ENCODE measurements around the gene LOXL1. TPM values are rescaled to one million over a fixed set of nuclear protein-coding genes. Genes with fewer than 3 reads are reported as not detected.
"Not testable (repeated sequence)": the region's sequence is repeated elsewhere in the genome, so short reads cannot be mapped to it uniquely, and the experiment has no call there.

The LOXL1 gene
- total RNA-seq, 1 donor from 2014 or later: 129 TPM

GRCh38 chr15:73973683-73974200, 47.5 kb downstream of the LOXL1 start:
- DNase-seq (ENCODE audit: low read depth): not testable (repeated sequence)

GRCh38 chr15:73975440-73976125, 49.3 kb downstream of the LOXL1 start:
- peak; percentile 52 for DNase-seq (ENCODE audit: low read depth)

GRCh38 chr15:73978896-73979295, 52.6 kb downstream of the LOXL1 start:
- no peak for DNase-seq (ENCODE audit: low read depth)

DNA sequence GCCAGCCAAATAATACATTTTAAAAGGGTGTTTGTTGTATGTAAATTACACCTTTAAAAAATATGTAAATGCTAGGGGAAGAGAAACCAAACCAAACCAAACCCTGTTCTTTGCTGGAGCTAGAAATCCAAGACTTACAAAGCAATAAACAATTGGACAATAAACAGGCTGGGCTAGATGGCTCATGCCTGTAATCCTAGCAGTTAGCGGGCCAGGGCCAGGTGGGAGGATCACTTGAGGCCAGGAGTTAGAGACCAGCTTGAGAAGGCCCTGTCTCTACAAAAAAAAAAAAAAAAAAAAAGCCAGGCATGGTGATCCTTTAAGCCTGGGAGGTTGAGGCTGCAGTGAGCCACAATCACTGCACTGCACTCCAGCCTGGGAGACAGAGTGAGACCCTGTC, 53.4 kb downstream of the LOXL1 start:
- no peak for DNase-seq (ENCODE audit: low read depth)

- no peak for DNase-seq (ENCODE audit: low read depth)
Observed at GRCh38 chr15:73981761-73982221, 55.5 kb downstream of the LOXL1 start.

- DNase-seq (ENCODE audit: low read depth): peak; percentile 96
Observed at GRCh38 chr15:73982222-73982962, 56.1 kb downstream of the LOXL1 start.

- DNase-seq (ENCODE audit: low read depth): peak; percentile 85
Observed at GRCh38 chr15:73983211-73983727, 57.0 kb downstream of the LOXL1 start.

DNA sequence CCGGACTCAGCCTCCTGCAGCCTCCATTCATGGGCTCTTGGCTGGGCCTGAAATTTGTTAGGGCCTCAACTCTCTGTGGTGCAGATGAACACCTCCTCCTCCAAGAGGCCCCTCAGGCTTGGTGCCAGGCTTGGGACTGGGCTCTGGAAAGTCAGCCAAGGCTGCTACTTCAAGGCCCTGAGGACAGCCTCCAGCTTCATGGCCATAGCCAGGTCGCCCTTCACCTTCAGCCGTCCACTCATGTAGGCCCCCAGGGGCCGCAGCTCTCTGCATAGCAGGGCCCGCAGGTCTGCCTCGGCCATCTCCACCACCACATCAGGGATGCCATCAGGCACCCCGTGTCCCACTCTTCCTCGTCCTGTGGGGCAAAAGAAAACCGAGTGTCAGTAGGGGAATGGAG, 57.5 kb downstream of the LOXL1 start:
- DNase-seq (ENCODE audit: low read depth): no peak

- DNase-seq (ENCODE audit: low read depth): no peak
Observed at GRCh38 chr15:73984208-73984979, 58.1 kb downstream of the LOXL1 start.

GRCh38 chr15:73985101-73985873, 59.0 kb downstream of the LOXL1 start:
- peak; percentile 86 for DNase-seq (ENCODE audit: low read depth)

GRCh38 chr15:73986055-73986775, 60.0 kb downstream of the LOXL1 start:
- no peak for DNase-seq (ENCODE audit: low read depth)

DNA sequence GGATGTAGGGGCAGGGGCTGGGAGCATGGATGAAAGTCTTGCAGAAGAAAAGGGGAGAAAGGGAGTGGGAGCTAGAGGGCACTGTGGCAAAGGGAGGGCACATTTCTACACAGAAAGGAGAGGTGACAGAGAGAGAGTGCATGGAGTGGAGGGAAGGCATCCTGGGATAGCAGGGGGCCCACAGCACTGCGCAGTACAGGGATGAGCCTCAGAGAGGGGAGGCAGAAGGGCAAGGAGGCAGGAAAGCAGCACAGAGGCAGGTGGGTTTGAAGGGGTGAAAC, 60.5 kb downstream of the LOXL1 start:
- no peak for DNase-seq (ENCODE audit: low read depth)

- no peak for DNase-seq (ENCODE audit: low read depth)
Observed at GRCh38 chr15:73987250-73987649, 61.0 kb downstream of the LOXL1 start.

- DNase-seq (ENCODE audit: low read depth): peak; percentile 67
Observed at GRCh38 chr15:73987681-73988444, 61.6 kb downstream of the LOXL1 start.

DNA sequence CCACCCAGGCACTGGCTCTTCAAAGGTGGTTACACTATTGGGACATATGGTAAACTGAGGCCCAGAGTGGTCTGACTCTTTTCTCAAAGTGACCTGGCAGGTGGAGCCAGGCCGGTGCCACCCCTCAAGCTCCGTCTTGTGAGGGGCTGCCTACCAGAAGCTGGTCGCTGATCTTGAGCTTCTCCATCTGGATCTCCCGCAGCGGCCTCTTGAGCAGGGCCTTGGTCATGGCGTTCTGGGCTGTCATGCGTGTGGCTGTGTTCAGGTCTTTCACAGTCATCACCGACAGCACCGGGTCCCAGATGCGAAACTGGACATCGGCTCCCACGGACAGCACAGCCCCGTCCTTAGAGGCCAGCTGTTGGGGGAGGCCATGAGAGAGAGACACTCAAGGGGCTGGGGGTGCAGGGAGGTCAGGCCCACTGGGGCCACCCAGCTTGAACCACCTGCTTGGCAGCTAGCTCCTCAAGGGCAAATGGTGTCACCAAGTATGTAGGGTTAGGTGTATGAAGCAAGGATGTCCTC, 62.2 kb downstream of the LOXL1 start:
- no peak for DNase-seq (ENCODE audit: low read depth)

DNA sequence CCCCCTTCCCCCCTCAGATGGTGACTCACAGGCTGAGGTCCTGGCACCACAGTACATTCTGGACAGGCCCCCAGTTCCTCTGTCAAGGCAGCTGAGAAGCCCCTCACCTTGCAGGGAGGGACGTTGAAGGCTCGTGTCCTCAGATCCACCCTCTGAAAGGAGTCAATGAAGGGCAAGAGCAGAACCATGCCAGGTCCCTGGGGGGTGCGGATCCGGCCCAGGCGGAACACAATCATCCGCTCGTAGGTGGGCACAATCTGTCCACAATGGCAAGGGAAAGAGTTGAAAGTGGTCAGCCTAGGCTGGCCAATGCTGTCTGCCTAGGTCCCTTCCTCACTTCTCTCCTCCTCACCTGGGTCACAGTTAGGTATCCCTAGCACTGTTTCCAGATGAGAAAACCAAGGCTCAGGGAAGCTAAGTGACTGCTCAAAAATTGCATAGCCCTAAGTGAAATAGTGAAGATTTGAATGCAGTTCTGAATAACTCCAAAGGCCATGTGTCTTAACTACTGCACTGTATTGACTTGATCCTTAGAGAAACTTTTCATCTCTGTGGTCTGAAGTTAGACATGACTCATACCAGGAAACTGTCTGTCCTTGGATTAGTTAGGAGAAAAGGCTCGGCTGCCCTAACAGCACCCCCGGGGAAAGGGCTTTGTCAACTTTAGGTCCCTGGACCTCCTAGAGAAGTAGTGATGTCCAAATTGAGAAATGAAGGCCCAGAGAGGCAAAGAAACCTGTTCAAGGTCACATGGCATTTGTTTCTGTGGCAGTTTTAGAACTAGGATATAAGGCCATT, 62.9 kb downstream of the LOXL1 start:
- peak; percentile 76 for DNase-seq (ENCODE audit: low read depth)

DNA sequence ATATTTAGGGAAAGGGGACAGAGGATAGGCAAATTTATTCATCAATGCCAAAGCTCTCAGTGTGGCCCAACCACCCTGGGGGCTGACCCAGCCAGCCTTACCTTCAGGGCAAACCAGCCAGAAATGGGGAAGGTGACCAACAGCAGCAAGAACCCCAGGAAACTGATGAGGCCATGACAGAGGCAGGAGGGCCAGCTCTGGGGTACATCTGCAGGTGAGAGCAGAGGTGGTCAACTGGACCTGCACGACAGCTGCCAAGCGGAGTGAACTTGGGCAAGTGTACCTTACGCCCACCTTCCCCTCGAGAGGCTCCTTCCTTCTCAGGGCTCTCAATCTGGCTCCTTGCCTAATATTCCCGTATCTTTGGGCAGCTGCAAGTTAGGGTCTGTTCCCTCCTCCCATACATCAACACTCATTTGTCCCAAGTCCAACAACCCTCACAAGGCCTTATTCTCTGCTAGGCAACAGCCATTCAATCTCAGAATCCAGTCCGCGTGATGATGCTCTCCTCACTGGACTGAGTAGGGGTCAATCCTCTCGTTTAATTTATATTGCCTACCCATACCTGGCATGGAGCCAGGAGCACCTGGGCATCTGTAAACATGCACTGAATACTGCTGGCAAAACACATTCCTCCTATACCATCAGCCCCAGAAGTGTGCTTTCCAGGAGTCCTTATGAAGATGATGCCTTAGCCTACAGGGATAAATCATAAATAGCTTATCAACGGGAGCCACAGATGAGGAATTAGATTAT, 64.2 kb downstream of the LOXL1 start:
- no peak for DNase-seq (ENCODE audit: low read depth)

DNA sequence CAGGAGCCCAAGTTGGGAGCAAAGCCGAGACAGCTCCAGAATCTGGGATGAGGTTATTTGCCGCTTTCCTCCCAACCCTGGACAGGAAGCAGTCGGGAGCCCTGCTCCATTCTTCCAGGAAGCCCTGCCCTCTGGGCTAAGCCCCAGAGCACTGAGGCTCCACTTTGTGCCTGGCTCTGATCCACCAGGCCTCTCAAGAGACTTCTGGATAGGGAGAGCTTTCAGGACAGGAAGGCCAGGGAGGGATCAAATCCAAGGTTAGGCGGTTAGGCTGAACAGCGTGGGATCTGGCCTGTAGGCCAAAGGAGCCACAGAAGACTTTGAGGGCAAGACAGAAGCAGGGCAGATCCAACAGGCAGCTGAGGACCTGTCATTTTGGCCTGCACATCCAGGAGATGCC, 65.0 kb downstream of the LOXL1 start:
- DNase-seq (ENCODE audit: low read depth): peak; percentile 54

Measured in myocyte (in vitro differentiated cells).